ENCODE results near the gene EHD3.

Gene EHD3

DNA sequence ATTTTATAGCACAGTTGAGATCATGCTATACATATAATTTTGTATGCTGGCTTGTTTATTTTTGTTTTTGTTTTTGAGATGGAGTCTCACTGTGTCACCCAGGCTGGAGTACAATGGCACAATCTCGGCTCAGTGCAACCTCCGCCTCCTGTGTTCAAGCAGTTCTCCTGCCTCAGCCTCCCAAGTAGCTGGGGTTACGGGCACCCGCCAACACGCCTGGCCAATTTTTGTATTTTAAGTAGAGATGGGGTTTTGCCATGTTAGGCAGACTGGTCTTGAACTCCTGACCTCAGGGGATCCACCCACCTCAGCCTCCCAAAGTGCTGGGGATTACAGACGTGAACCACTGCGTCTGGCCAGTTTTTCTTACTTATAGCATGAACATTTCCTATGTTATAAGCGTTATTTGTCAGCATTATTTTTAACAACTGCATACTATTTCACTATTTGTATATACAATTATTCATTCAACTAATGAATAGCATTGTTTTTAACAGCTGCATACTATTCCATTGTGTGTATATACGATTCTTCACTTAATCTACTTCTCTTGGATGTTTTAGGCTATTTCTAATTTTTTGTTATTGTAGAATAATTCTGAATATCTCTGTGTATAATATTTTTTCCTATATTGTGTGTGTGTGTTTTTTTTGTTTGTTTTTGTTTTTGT is 3.5 kb downstream of the EHD3 start:
- no peaks in the 10 kb centered on the region for H3K27me3 ChIP-seq (ENCODE audit: control insufficient read depth in 1 of 2, insufficient read depth in 1 of 2, low read length in 2 of 2)
- no peak overlapping the region for H2AFZ ChIP-seq (ENCODE audit: low read depth, low read length)
- 98% methylated on average over 5 of the region's 9 CpGs for WGBS
- no peak overlapping the region for H3K27ac ChIP-seq (ENCODE audit: low read length, poor library complexity, severe bottlenecking)
- H3K36me3 ChIP-seq (ENCODE audit: control insufficient read depth in 1 of 2, insufficient read depth in 2 of 2, low read depth in 1 of 2, low read length in 2 of 2): peaks cover 2 to 19% of the 10 kb centered on the region in 2 experiments
- no peak overlapping the region for H2BK12ac ChIP-seq (ENCODE audit: low read length in 2 of 2)
- no peak overlapping the region for H4K91ac ChIP-seq (ENCODE audit: low read length)
- H3K4me1 ChIP-seq (ENCODE audit: control insufficient read depth, insufficient read depth, low read depth, low read length): peaks cover 26% of the 10 kb centered on the region
- H2BK120ac ChIP-seq (ENCODE audit: low read depth, low read length): no peak overlapping the region
- DNase-seq: no peak
- H3K4me3 ChIP-seq (ENCODE audit: insufficient read depth in 1 of 2, low read depth in 1 of 2, low read length in 2 of 2): no peak overlapping the region
- H3K4ac ChIP-seq (ENCODE audit: low read depth in 1 of 2, low read length in 2 of 2): no peak overlapping the region
- H3K9ac ChIP-seq (ENCODE audit: low read length): no peak overlapping the region
- no peak overlapping the region for H3K4me2 ChIP-seq (ENCODE audit: low read length, poor library complexity, severe bottlenecking)
- no peak overlapping the region for H2BK5ac ChIP-seq (ENCODE audit: low read depth, low read length, poor library complexity, severe bottlenecking)
- no peak overlapping the region for H2BK15ac ChIP-seq (ENCODE audit: low read depth, poor library complexity, severe bottlenecking)
- H3K79me1 ChIP-seq (replicated peaks; ENCODE audit: low read length, poor library complexity, severe bottlenecking): peaks cover 37% of the 10 kb centered on the region
- no peak overlapping the region for H3K14ac ChIP-seq (ENCODE audit: low read length in 2 of 2)
- H3K18ac ChIP-seq (ENCODE audit: low read depth in 1 of 2, low read length in 2 of 2): no peak overlapping the region
- no peak overlapping the region for H3K23ac ChIP-seq (ENCODE audit: low read length in 2 of 2)
- no peak overlapping the region for H2AK5ac ChIP-seq (ENCODE audit: low read length, severe bottlenecking)
- no peak overlapping the region for H4K8ac ChIP-seq (ENCODE audit: low read length)
- no peaks in the 10 kb centered on the region for H3K9me3 ChIP-seq (ENCODE audit: control insufficient read depth, low read length)

- Histone ChIP-seq H2BK12ac (ENCODE audit: low read length in 2 of 2) (peak overlapping the region in 1 of 2 experiments; percentile 21), H3K79me1 (replicated peaks; ENCODE audit: low read length, poor library complexity, severe bottlenecking) (peaks cover 40% of the 10 kb centered on the region), H3K4me2 (ENCODE audit: low read length, poor library complexity, severe bottlenecking) (no peak overlapping the region), H3K18ac (ENCODE audit: low read depth in 1 of 2, low read length in 2 of 2) (peak overlapping the region in 1 of 2 experiments; percentile 48), H3K9ac (ENCODE audit: low read length) (no peak overlapping the region), H3K27ac (ENCODE audit: low read length, poor library complexity, severe bottlenecking) (no peak overlapping the region), H4K91ac (ENCODE audit: low read length) (peak overlapping the region; percentile 73), H4K8ac (ENCODE audit: low read length) (no peak overlapping the region), H2AFZ (ENCODE audit: low read depth, low read length) (no peak overlapping the region), H3K9me3 (ENCODE audit: control insufficient read depth, low read length) (no peaks in the 10 kb centered on the region), H3K23ac (ENCODE audit: low read length in 2 of 2) (no peak overlapping the region), H2AK5ac (ENCODE audit: low read length, severe bottlenecking) (no peak overlapping the region), H3K14ac (ENCODE audit: low read length in 2 of 2) (peak overlapping the region in 1 of 2 experiments; percentile 26), H3K4ac (ENCODE audit: low read depth in 1 of 2, low read length in 2 of 2) (no peak overlapping the region), H2BK15ac (ENCODE audit: low read depth, poor library complexity, severe bottlenecking) (peak overlapping the region; percentile 12), H3K4me3 (ENCODE audit: insufficient read depth in 1 of 2, low read depth in 1 of 2, low read length in 2 of 2) (no peak overlapping the region), H2BK5ac (ENCODE audit: low read depth, low read length, poor library complexity, severe bottlenecking) (no peak overlapping the region), H2BK120ac (ENCODE audit: low read depth, low read length) (no peak overlapping the region), H3K36me3 (ENCODE audit: control insufficient read depth in 1 of 2, insufficient read depth in 2 of 2, low read depth in 1 of 2, low read length in 2 of 2) (peaks cover 2 to 19% of the 10 kb centered on the region in 2 experiments), H3K4me1 (ENCODE audit: control insufficient read depth, insufficient read depth, low read depth, low read length) (peaks cover 26% of the 10 kb centered on the region), H3K27me3 (ENCODE audit: control insufficient read depth in 1 of 2, insufficient read depth in 1 of 2, low read length in 2 of 2) (no peaks in the 10 kb centered on the region)
- WGBS: 94% methylated on average over 10 of the region's 10 CpGs
- DNase-seq: no peak
Observed at GRCh38 chr2:31238126-31238905, 4.4 kb downstream of the EHD3 start.

DNA sequence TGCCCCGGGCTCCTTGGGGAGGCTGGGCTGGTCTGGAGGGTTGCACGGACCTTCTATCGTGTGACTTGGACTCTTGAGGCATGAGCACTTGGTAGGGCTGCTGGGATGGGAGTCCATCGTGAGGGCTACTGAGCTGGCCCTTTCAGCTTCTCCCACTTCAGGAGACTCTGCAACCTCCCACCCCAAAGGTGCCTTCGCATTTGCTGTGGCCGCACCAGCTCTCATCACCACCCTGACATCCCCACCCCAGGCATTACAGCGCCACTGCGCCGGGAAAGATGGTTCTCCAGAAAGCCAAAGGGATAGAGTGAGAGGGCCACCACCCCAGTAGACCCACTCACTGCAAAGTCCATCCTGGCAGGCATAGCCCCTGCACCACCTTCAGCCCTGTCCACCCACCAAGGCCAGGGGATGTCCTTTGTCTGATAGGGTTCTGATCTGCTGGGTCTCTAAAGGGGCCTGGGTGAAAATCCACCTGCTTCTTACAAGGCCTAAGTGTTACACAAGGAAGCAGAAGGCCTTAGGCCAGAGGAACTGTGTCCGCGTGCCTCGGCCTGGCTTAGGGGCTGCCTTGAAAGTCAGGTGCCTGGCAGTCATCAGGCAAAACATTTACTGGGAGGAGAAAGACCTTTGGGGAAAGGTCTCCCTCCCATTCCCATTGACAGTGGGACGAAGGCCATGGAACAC is 5.1 kb downstream of the EHD3 start:
- Histone ChIP-seq H3K4me3 (ENCODE audit: insufficient read depth in 1 of 2, low read depth in 1 of 2, low read length in 2 of 2) (no peak overlapping the region), H3K4me2 (ENCODE audit: low read length, poor library complexity, severe bottlenecking) (no peak overlapping the region), H2BK120ac (ENCODE audit: low read depth, low read length) (no peak overlapping the region), H2AK5ac (ENCODE audit: low read length, severe bottlenecking) (no peak overlapping the region), H3K79me1 (replicated peaks; ENCODE audit: low read length, poor library complexity, severe bottlenecking) (peaks cover 40% of the 10 kb centered on the region), H3K27ac (ENCODE audit: low read length, poor library complexity, severe bottlenecking) (no peak overlapping the region), H4K8ac (ENCODE audit: low read length) (peak overlapping the region; percentile 66), H2AFZ (ENCODE audit: low read depth, low read length) (no peak overlapping the region), H3K36me3 (ENCODE audit: control insufficient read depth in 1 of 2, insufficient read depth in 2 of 2, low read depth in 1 of 2, low read length in 2 of 2) (peaks cover 3 to 20% of the 10 kb centered on the region in 2 experiments), H3K14ac (ENCODE audit: low read length in 2 of 2) (peak overlapping the region in 1 of 2 experiments; percentile 26), H3K9ac (ENCODE audit: low read length) (peak overlapping the region; percentile 37), H2BK12ac (ENCODE audit: low read length in 2 of 2) (peak overlapping the region; percentile 29 to 31), H3K27me3 (ENCODE audit: control insufficient read depth in 1 of 2, insufficient read depth in 1 of 2, low read length in 2 of 2) (no peaks in the 10 kb centered on the region), H3K4ac (ENCODE audit: low read depth in 1 of 2, low read length in 2 of 2) (peak overlapping the region in 1 of 2 experiments; percentile 72), H3K9me3 (ENCODE audit: control insufficient read depth, low read length) (no peaks in the 10 kb centered on the region), H2BK5ac (ENCODE audit: low read depth, low read length, poor library complexity, severe bottlenecking) (no peak overlapping the region), H3K18ac (ENCODE audit: low read depth in 1 of 2, low read length in 2 of 2) (peak overlapping the region; percentile 16 to 75), H3K4me1 (ENCODE audit: control insufficient read depth, insufficient read depth, low read depth, low read length) (peaks cover 26% of the 10 kb centered on the region), H2BK15ac (ENCODE audit: low read depth, poor library complexity, severe bottlenecking) (peak overlapping the region; percentile 55), H3K23ac (ENCODE audit: low read length in 2 of 2) (peak overlapping the region in 1 of 2 experiments; percentile 34), H4K91ac (ENCODE audit: low read length) (peak overlapping the region; percentile 73)
- DNase-seq: no peak
- WGBS: 89% methylated on average over 13 of the region's 13 CpGs
